Measurements from ENCODE around the gene RNF220.

RNF220 gene

GRCh38 chr1:44587796-44588460 is 182.9 kb downstream of the RNF220 start:
- no peak for DNase-seq (ENCODE audit: low read depth)

- DNase-seq (ENCODE audit: low read depth) = no peak
Observed at GRCh38 chr1:44588551-44589210, 183.6 kb downstream of the RNF220 start.

- no peak for DNase-seq (ENCODE audit: low read depth)
Observed at GRCh38 chr1:44590475-44590874, 185.4 kb downstream of the RNF220 start.

GRCh38 chr1:44591381-44591780 is 186.3 kb downstream of the RNF220 start:
- no peak for DNase-seq (ENCODE audit: low read depth)

- no peak for DNase-seq (ENCODE audit: low read depth)
Observed at GRCh38 chr1:44592208-44593145, 187.4 kb downstream of the RNF220 start.

- DNase-seq (ENCODE audit: low read depth) = no peak
Observed at GRCh38 chr1:44594353-44594752, 189.3 kb downstream of the RNF220 start.

GRCh38 chr1:44594871-44595735 is 190.0 kb downstream of the RNF220 start:
- DNase-seq (ENCODE audit: low read depth) = peak; percentile 69

- no peak for DNase-seq (ENCODE audit: low read depth)
Observed at GRCh38 chr1:44596511-44596910, 191.5 kb downstream of the RNF220 start.

GRCh38 chr1:44598167-44598566 is 193.1 kb downstream of the RNF220 start:
- DNase-seq (ENCODE audit: low read depth) = no peak

- DNase-seq (ENCODE audit: low read depth) = no peak
Observed at GRCh38 chr1:44602634-44603628, 197.9 kb downstream of the RNF220 start.

GRCh38 chr1:44603718-44604117 is 198.7 kb downstream of the RNF220 start:
- DNase-seq (ENCODE audit: low read depth) = no peak

GRCh38 chr1:44604157-44604955 is 199.3 kb downstream of the RNF220 start:
- no peak for DNase-seq (ENCODE audit: low read depth)

GRCh38 chr1:44605914-44606615 is 201.0 kb downstream of the RNF220 start:
- DNase-seq (ENCODE audit: low read depth) = no peak

- no peak for DNase-seq (ENCODE audit: low read depth)
Observed at GRCh38 chr1:44606701-44607281, 201.7 kb downstream of the RNF220 start.

GRCh38 chr1:44608141-44608540 is 203.1 kb downstream of the RNF220 start:
- DNase-seq (ENCODE audit: low read depth) = no peak

GRCh38 chr1:44609412-44609767 is 204.3 kb downstream of the RNF220 start:
- no peak for DNase-seq (ENCODE audit: low read depth)

GRCh38 chr1:44609768-44610526 is 204.9 kb downstream of the RNF220 start:
- DNase-seq (ENCODE audit: low read depth) = no peak

All from activated T-cell treated with anti-CD3 and anti-CD28 coated beads for 24 hours (primary cell).